Measurements from ENCODE around the gene COA7.
"Not testable (repeated sequence)": the region's sequence is repeated elsewhere in the genome, so short reads cannot be mapped to it uniquely, and the experiment has no call there.

Gene COA7

DNA sequence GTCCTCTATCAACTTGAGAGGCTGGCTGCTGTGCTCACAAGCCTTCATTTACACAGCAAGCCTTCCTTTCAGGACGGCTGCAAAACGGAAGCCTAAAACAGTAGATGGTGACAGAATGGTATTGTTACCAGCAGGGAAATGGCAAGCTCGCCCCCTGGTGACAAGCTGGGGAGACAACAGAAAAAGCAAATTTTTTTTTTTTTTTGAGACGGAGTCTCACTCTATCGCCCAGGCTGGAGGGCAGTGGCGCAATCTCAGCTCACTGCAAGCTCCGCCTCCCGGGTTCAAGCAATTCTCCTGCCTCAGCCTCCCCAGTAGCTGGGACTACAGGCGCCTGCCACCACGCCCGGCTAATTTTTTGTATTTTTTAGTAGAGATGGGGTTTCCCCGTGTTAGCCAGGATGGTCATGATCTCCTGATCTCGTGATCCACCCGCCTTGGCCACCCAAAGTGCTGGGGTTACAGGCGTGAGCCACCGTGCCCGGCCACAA lies 11.8 kb downstream of the COA7 start:
- not testable (repeated sequence) for H3K4me3 ChIP-seq, H3K27me3 ChIP-seq, H3K9me3 ChIP-seq, H4K20me1 ChIP-seq
- Histone ChIP-seq H3K36me3 (peaks cover 80% of the 10 kb centered on the region), H3K9ac (peak overlapping the region; percentile 6; the same call in 1 of the 2 replicates), H3K4me2 (peak overlapping the region; percentile 58), H3K4me1 (peaks cover 18% of the 10 kb centered on the region), H3K27ac (peak overlapping the region; percentile 38; the same call in 1 of the 2 replicates)
- TF ChIP-seq Cebpa-rat (IDR thresholded peaks at IDR 0.05): peak; percentile 35; the same call in 1 of the 2 replicates

DNA sequence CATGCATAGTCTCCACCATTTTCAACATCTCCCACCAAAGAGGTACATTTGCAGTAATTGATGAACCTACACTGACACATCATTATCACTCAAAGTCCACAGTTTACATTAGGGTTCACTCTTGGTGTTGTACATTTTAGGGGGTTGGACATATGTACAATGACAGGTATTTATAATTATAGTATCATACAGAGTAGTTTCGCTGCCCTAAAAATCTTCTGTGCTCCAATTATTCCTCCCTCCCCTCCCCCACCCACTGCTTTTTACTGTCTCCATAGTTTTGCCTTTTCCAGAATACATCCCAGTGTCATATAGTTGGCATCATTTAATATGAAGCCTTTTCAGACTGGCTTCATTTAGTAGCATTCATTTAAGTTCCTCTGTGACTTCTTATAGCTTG lies 13.6 kb downstream of the COA7 start:
- H3K27me3 ChIP-seq: no peaks in the 10 kb centered on the region
- H3K4me3 ChIP-seq: no peak overlapping the region
- H3K36me3 ChIP-seq: peaks cover 63% of the 10 kb centered on the region
- TF ChIP-seq Cebpa-rat (IDR thresholded peaks at IDR 0.05): no peak
- H4K20me1 ChIP-seq: no peaks in the 10 kb centered on the region
- peaks cover 34% of the 10 kb centered on the region for H3K4me1 ChIP-seq
- H3K9me3 ChIP-seq: 0 out of 2 replicates have a peak, but pooled peaks cover 4% of the 10 kb centered on the region
- H3K9ac ChIP-seq: no peak overlapping the region
- H3K4me2 ChIP-seq: no peak overlapping the region
- H3K27ac ChIP-seq: no peak overlapping the region

DNA sequence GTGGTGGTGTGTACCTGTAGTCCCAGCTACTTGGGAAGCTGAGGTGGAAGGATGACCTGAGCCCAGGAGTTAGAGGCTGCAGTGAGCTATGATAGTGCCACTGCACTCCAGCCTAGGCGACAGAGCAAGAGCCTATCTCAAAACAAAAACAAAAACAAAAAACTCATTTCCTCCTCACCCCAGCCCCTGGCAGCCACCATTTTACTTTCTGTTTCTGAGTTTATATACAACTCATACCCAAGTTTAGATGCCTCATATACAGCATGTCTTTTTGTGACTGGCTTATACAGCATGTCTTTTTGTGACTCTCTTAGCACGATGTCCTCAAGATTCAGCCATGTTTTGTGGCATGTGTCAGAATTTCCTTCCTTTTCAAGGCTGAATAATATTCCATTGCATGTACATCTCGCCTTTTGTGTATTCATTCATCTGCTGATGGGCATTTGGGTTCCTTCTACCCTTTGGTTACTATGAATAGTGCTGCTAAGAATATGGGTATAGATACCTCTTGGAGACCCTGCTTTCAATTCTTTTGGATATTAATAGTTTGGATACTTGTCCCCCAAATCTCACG lies 14.7 kb downstream of the COA7 start:
- no peak overlapping the region for H3K27ac ChIP-seq
- no peaks in the 10 kb centered on the region for H4K20me1 ChIP-seq
- no peak overlapping the region for H3K4me3 ChIP-seq
- H3K4me1 ChIP-seq: peaks cover 45% of the 10 kb centered on the region
- H3K36me3 ChIP-seq: peaks cover 52% of the 10 kb centered on the region
- TF ChIP-seq Cebpa-rat (IDR thresholded peaks at IDR 0.05): no peak
- no peak overlapping the region for H3K9ac ChIP-seq
- H3K27me3 ChIP-seq: no peaks in the 10 kb centered on the region
- no peak overlapping the region for H3K4me2 ChIP-seq
- 0 out of 2 replicates have a peak, but pooled peaks cover 4% of the 10 kb centered on the region for H3K9me3 ChIP-seq

DNA sequence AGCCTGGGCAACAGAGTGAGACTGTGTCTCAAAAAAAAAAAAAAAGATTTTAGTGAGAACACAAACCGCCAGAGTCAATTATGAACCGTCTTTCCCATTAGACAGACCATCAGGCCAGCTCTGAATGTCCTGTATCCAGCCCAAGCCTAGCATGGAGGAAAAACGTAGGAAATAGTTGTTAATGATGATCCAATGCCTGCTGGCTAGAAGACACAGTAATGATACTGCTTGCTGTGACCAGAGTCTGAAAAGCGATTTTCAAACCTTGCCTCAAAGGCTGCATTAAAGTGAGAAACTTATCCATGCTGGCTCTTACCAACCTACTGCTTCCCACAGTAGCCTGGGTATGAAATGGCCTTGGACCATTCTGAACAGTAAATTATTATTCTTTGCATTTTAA lies 17.0 kb downstream of the COA7 start:
- Histone ChIP-seq H3K36me3 (peaks cover 37% of the 10 kb centered on the region), H3K27ac (no peak overlapping the region), H3K9ac (no peak overlapping the region), H3K9me3 (0 out of 2 replicates have a peak, but pooled peaks cover 4% of the 10 kb centered on the region), H4K20me1 (no peaks in the 10 kb centered on the region), H3K4me2 (no peak overlapping the region), H3K4me3 (no peak overlapping the region), H3K4me1 (peaks cover 63% of the 10 kb centered on the region), H3K27me3 (no peaks in the 10 kb centered on the region)
- TF ChIP-seq Cebpa-rat (IDR thresholded peaks at IDR 0.05): no peak

DNA sequence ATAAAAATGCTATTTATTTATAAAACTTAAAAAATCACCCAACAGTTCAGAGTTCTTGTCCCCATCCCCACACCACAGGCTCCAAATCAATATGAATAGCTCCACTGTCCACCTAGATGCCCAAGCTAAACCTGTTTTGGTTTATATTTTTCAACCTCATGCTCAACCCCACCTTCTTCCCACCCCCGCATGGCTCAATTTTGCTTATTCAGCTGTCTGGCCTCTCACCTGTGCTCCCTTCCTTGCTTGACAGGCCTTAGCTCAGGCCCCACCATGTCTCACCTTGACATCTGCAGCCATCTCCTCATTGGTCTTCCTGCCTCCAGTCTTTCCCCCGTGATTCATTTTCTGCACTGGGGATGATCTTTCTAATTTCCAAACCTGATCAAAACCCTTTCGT lies 17.8 kb downstream of the COA7 start:
- H3K4me1 ChIP-seq: peaks cover 63% of the 10 kb centered on the region
- no peak overlapping the region for H3K9ac ChIP-seq
- peak overlapping the region; percentile 14; the same call in 1 of the 2 replicates for H3K27ac ChIP-seq
- 0 out of 2 replicates have a peak, but pooled peaks cover 4% of the 10 kb centered on the region for H3K9me3 ChIP-seq
- H4K20me1 ChIP-seq: no peaks in the 10 kb centered on the region
- no peak for TF ChIP-seq Cebpa-rat (IDR thresholded peaks at IDR 0.05)
- H3K4me3 ChIP-seq: no peak overlapping the region
- peaks cover 31% of the 10 kb centered on the region for H3K36me3 ChIP-seq
- H3K4me2 ChIP-seq: no peak overlapping the region
- no peaks in the 10 kb centered on the region for H3K27me3 ChIP-seq

DNA sequence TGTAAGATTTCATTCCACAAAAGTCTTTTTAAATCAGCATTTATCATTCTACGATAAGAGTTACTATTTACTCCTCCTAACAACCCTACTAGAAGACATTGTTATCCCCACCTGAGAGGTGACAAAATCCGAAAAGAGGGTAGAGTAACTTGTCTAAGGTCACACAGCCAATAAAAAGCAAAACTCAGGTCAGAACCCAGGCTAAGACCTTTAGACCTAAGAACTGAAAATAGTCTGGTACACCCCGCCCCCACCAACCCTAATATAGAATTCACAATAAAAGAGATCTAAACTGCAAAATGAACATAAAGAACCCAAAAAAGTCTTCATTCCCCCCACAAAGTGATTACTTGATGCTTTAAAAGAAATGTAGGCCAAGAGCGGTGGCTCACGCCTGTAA lies 18.6 kb downstream of the COA7 start:
- no peak for TF ChIP-seq Cebpa-rat (IDR thresholded peaks at IDR 0.05)
- H3K4me1 ChIP-seq: peaks cover 66% of the 10 kb centered on the region
- 0 out of 2 replicates have a peak, but pooled peaks cover 4% of the 10 kb centered on the region for H3K9me3 ChIP-seq
- H4K20me1 ChIP-seq: no peaks in the 10 kb centered on the region
- no peak overlapping the region for H3K4me3 ChIP-seq
- H3K4me2 ChIP-seq: peak overlapping the region; percentile 68
- H3K9ac ChIP-seq: peak overlapping the region; percentile 13; the same call in 1 of the 2 replicates
- H3K27me3 ChIP-seq: no peaks in the 10 kb centered on the region
- H3K27ac ChIP-seq: peak overlapping the region; percentile 50
- peaks cover 23% of the 10 kb centered on the region for H3K36me3 ChIP-seq

DNA sequence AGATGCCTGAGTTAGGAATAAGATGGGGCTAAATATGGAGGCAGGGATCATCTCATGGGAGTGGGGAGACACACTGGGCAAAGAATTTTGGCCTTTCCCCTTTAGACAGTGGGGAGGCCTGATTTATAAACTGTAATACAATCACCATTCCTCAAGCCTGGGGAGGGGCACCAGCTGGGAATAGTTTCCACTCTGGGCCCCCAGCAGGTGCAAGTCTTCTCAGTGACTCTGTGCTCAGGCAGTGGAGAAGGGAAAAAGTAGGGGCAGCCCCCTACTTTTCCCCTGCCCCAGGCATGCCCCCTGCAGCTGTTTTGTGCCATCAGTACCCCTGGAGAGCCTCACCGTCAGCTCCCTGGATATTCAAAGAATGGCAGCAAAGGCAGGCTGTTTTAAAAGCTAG lies 19.1 kb downstream of the COA7 start:
- H3K4me1 ChIP-seq: peaks cover 71% of the 10 kb centered on the region
- H3K4me3 ChIP-seq: no peak overlapping the region
- no peaks in the 10 kb centered on the region for H4K20me1 ChIP-seq
- H3K27ac ChIP-seq: peak overlapping the region; percentile 50
- peak overlapping the region; percentile 68 for H3K4me2 ChIP-seq
- TF ChIP-seq Cebpa-rat (IDR thresholded peaks at IDR 0.05): no peak
- H3K9me3 ChIP-seq: 0 out of 2 replicates have a peak, but pooled peaks cover 4% of the 10 kb centered on the region
- peak overlapping the region; percentile 13; the same call in 1 of the 2 replicates for H3K9ac ChIP-seq
- H3K36me3 ChIP-seq: peaks cover 18% of the 10 kb centered on the region
- no peaks in the 10 kb centered on the region for H3K27me3 ChIP-seq

DNA sequence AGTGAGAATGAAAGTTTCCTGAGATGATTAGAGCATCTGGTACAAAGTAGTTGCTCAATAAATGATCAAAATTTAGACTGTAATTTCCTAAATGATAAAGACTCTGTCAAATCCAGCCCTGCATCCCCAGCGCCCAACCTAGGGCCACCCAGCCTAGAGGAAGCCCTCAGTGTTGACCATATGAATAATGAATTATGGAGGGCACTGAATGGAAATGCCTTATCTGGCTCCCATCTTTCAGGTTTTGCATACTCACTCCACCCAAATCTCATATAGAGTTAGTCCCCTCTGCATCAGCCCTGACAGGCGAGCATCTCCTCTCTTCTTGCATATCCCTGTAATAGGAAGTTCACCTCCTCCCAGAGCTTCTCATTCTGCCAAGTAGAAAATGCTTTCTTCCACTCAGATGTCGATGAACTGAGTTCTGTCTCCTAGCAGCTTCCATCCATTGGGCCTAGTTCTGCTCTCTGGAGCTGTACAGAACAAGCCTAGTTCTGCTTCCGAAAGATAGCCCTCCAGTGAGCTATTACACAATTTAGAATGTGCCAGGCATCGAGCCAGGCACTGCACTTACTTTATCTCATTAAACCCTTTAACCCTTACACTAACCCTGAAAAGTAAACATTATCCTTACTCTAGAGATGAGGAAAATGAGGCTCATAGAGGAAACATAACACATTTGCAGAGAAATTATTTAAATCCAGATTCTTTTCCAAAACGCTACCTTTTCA lies 20.9 kb downstream of the COA7 start:
- Histone ChIP-seq H3K27ac (peak overlapping the region; percentile 87), H4K20me1 (no peaks in the 10 kb centered on the region), H3K9ac (peak overlapping the region; percentile 38; the same call in 1 of the 2 replicates)

DNA sequence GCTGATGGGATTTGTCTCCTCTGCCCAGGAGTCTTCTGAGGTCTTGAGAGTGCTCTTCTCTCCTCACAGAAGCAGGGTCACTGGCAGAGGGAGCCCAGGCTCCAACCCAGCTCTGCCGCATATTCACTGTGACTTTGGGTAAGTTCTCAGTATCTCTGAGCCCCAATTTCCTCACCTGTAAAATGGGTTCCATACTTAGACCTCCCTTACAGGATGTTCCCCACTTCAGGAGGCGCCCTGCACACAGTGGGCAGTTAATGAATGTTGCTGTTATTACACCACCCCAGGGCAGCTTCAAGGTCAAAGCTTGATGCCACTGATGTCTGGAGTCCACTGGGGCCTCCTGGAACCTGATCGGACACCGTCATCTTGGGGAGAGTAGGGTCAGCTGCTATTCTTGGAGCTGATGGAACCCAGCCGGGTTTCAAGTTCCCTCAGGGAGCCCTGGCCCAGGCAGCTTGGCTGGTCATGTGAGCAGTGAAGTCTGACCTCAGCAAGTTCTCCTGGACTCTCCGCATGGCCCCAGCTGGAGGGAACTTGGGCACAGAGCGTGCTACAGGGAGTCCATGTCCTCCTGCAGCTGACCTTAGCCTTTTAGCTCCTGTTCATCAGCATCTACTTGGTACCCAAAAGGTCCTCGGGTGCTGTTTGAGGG lies 21.8 kb downstream of the COA7 start:
- TF ChIP-seq Cebpa-rat (IDR thresholded peaks at IDR 0.05): no peak
- peak overlapping the region; percentile 87 for H3K4me2 ChIP-seq

More for the DNA sequence above, 20.9 kb downstream of the COA7 start:
- H3K4me2 ChIP-seq: peak overlapping the region; percentile 87; the same call in 1 of the 2 replicates
- peaks cover 88% of the 10 kb centered on the region for H3K4me1 ChIP-seq
- 0 out of 2 replicates have a peak, but pooled peaks cover 6% of the 10 kb centered on the region for H3K36me3 ChIP-seq
- no peaks in the 10 kb centered on the region for H3K9me3 ChIP-seq
- TF ChIP-seq Cebpa-rat (IDR thresholded peaks at IDR 0.05): no peak
- H3K4me3 ChIP-seq: no peak overlapping the region
- H3K27me3 ChIP-seq: no peaks in the 10 kb centered on the region

More for the DNA sequence above, 21.8 kb downstream of the COA7 start:
- Histone ChIP-seq H3K27ac (peak overlapping the region; percentile 87), H4K20me1 (no peaks in the 10 kb centered on the region), H3K9me3 (no peaks in the 10 kb centered on the region), H3K4me1 (peaks cover 96% of the 10 kb centered on the region), H3K4me3 (no peak overlapping the region), H3K9ac (peak overlapping the region; percentile 38; the same call in 1 of the 2 replicates), H3K27me3 (no peaks in the 10 kb centered on the region), H3K36me3 (peaks cover 7% of the 10 kb centered on the region; the same call in 1 of the 2 replicates)

Measured in BLaER1 (cell line).